SW 1271 (cell line): Measurements from ENCODE around the gene ARID5B.

Experiments
- DNase-seq, 2 experiments: peaks; one replicate each; lab custom pipeline; 2025; lab: John Stamatoyannopoulos, UW

Gene ARID5B

GRCh38 chr10:62098278-62099121, 197.0 kb downstream of the ARID5B start:
- DNase-seq: no peak

DNA sequence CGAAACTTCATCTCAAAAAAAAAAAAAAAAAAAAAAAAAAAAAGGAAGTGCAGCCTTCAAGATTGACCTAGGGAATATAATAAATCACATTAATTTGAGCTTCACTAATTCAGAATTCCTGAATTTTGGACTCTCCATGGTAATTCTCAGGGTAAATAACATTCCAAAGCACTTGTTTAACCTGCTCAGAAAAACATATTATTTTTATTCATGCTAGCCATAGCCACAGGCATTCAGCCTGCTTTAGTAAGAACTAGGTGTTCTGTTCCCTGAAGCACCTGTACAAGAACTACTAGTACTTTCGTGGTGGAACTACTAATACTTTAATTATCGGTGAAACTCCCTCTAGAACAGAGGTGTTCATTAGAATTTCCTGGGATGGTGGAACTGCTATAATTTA, 197.8 kb downstream of the ARID5B start:
- DNase-seq: no peak

- DNase-seq: no peak
These were observed 202.4 kb downstream of the ARID5B start for GRCh38 chr10:62103857-62104256.

DNA sequence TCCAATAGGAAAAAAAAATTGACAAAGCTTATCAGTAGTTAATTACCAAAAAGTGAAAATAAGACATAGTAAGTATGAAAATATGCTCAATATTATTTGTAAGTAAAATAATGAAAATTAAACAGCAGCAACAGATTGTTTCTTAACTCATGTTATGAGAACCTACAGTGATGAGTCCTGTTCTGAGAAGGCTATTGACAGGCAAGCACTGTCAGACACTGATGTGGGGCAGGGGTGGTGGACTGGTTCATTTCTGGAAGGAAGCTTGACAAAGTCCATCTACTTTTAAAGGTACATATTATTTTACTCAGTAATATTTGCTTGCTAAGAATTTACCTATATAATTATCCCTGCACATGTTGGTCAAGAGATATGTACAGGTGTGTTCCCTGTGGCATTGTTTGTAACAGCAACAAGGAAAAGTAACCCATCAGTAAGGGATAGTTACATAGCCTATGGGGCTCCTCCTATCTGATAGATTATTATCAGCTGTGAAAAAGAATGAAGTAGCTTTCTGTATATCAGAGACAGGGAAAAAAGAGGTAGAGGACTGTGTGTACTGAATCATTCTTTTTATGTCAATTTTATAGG, 205.5 kb downstream of the ARID5B start:
- DNase-seq: no peak

GRCh38 chr10:62108759-62109586, 207.5 kb downstream of the ARID5B start:
- DNase-seq: no peak

GRCh38 chr10:62109587-62110293, 208.2 kb downstream of the ARID5B start:
- no peak for DNase-seq

DNA sequence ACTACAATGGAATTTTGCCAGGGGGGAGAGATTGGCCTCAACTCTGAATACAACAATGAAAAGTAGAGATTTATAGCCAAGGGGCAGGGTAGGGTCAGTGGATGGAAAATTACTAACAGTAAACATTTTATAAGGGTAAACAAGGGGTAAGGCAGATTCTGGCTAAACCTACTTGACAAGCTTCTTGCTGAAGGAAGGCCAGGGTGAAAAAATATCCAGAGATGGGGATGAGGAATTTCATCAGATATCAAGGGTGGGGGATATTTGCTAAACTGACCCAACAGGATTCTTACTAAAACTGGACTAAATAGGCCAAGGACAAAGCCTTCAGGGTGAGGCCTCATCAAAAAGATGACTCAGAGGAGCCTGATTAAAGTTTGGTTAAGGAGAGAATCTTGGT, 210.8 kb downstream of the ARID5B start:
- no peak for DNase-seq

DNA sequence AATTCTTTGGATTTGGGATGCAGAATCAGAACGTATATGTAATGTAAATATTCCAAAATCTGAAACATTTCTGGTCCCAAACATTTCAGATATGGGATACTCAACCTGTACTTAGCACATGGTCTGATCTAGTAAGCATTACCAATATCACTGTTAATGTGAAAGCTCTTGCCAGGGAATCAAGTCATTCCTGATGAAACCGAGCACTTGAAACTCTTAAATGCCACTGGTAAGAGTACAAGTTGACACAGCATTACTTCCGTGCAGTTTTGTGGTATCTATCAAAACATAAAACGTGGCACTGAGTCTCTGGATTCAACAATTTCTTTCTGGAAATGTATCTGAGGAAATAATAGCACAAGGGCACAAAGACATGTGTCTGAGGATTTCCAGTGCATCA, 211.5 kb downstream of the ARID5B start:
- DNase-seq: no peak

DNA sequence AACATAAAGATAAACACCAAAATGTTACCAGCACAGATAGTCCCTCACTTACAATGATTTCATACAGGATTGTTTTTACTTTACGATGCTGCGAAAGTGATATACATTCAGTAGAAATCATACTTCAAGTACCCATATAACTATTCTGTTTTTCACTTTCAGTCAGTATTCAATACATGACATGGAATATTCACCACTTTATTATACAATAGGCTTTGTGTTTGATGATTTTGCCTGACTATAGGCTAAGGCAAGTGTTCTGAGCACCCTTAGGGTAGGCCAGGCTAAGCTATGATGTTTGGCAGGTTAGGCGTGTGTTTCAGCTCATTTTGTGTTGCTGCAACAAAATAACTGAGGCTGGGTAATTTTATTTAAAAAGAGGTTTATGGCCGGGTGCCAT, 212.2 kb downstream of the ARID5B start:
- no peak for DNase-seq

GRCh38 chr10:62115321-62115720, 213.8 kb downstream of the ARID5B start:
- no peak for DNase-seq

DNA sequence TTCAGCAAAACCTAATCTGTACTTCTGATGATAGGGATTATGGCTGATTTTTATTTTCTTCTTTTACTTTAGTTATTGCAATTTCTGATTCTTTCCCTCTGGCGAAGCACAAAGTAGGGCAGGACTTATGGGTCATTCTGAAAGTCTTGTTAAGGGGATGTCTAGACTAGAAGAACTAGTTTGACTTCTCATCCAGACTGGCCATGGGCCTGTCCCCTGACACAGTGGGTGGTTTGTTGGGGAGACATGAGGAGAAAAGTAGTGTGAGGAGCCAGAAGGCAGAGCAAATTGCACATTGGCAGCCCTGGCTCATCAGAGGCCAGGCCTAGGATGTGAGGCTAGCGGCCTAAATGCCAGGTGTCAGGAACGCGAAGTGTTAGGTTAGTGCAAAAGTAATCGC, 214.3 kb downstream of the ARID5B start:
- no peak for DNase-seq

DNA sequence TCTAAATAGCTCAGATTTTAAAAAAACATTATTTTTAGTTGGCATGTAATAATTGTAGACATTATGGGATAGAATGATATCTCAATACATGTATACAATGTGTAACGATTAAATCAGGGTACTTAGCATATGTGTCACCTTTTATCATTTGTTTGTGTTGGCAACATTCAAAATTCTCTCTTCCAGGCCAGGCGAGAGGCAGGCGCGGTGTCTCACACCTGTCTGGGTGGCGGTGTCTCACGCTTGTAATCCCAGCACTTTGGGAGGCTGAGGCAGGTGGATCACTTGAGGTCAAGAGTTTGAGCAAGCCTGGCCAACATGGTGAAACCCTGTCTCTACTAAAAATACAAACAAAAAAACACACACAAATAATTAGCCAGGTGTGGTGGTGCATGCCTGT, 215.4 kb downstream of the ARID5B start:
- no peak for DNase-seq

DNA sequence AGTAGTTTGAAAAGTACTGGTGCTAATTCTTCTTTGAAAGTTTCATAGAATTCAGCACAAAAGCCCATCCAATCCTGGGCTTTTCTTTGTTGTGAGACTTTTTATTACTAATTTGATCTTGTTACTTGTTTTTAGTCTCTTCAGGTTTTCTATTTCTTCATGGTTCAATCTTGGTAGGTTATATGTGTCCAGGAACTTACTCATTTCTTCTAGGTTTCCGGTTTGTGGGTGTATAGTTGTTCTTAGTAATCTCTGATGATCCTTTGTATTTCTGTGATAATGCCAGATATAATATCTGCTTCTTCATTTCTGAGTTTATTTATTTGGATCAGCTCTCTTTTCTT, 219.7 kb downstream of the ARID5B start:
- DNase-seq: no peak

DNA sequence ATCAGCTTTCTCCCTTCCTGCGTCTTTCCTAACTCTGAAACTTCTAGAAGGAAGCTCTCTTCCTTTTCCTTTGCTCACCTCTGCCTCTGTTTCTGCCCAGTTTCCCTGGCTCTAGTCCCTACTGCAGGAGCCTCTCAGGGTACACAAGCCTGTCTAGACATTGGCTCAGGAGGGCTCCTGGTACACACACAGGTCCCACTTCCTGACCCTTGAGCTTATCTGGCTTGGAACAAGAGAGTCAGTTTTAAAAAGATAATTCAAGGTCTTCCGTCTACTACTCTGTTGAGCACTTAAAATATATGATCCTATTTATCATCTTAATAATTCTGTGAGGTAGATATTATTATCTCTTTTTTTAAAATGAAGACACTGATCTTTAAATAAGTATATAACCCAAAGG, 226.5 kb downstream of the ARID5B start:
- no peak for DNase-seq

- no peak for DNase-seq
These were observed 229.4 kb downstream of the ARID5B start for GRCh38 chr10:62130948-62131347.

DNA sequence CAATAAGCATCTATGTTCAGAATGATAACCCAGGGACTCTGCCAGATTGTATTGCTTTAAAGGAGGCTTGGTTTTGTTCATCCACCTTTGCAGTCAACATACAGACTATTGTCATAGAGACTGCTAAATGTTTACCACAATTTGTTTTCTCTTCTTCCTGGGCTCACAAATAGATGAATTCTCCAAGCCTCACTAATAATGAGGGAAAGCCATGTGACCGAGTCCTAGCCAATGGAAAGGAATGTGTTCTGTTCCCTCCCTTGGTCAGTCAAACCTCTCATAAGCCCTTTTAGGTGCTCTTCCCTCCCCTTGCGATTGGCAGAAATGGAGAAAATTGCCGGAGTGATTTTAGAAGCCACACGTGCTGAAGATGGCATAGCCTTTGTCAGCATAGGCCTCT, 230.2 kb downstream of the ARID5B start:
- DNase-seq: no peak

- no peak for DNase-seq
These were observed 232.1 kb downstream of the ARID5B start for GRCh38 chr10:62133618-62134017.

DNA sequence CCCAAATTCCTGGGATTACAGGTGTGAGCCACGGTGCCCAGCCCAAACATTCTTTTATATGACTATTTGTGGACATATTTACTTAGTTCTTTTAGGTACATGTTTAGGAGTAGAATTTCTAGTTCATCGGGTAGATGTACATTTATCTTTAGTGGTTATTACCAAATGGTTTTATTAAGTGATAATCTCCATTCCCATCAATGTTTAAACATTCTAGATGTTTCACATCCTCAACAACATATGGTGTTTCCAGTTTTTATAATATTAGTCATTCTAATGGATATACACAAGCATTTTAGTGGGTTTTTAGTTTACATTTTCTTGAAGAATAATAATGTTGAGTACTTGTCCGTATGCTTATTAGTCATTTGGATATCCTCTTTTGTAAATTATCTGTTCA, 235.4 kb downstream of the ARID5B start:
- DNase-seq: no peak
